B cell (primary cell): Measurements from ENCODE around the gene BRIP1. TPM values are rescaled to one million over a fixed set of nuclear protein-coding genes. Genes with fewer than 3 reads are reported as not detected.

Source experiments
- ATAC-seq: fragments of 200-7000 bp; cut with Tn5 transposase; one replicate; pipeline ENCODE4 v1.10.0; 2021; ENCODE audit warnings: low read depth, mild to moderate bottlenecking, moderate number of reproducible peaks, moderate library complexity
- CTCF ChIA-PET: fragments of 350-600 bp; sonication (Branson Sonifier 250); formaldehyde crosslinking; loops from one replicate; lab custom pipeline; 2021; ENCODE audit warnings: antibody characterized with exemption, inconsistent platforms; lab: Charles Lee
- POLR2A ChIA-PET: fragments of 350-600 bp; sonication (Branson Sonifier 250); formaldehyde crosslinking; loops from one replicate; lab custom pipeline; 2021; ENCODE audit warnings: antibody characterized with exemption; lab: Charles Lee
- DNase-seq: peaks from one replicate; pipeline ENCODE4 v3.0.0; 2013
- H2AFZ ChIP-seq: 2 replicates; pipeline ENCODE4 v1.6.1; 2012; ENCODE audit warnings: mild to moderate bottlenecking, low read depth, low read length; ENCODE audit not compliant: insufficient read depth, poor library complexity, severe bottlenecking
- H3K27ac ChIP-seq, 2 donors: 1 replicate in 1 of 2; 2 replicates in 1 of 2; pipeline ENCODE4 v1.5.1; 2012 to 2013; ENCODE audit warnings: low read length in 2 of 2, mild to moderate bottlenecking in 2 of 2, moderate library complexity in 1 of 2
- H3K27me3 ChIP-seq, 4 experiments: fragments of 200-600 bp in 1 of 4; sonication (generic) in 1 of 4; replicated peaks in 1 of 4; 1 replicate in 2 of 4; 2 replicates in 2 of 4; pipeline versions ENCODE4 v1.6.1 to v1.7.0; 2013 to 2016; ENCODE audit warnings: low read length in 3 of 4, mild to moderate bottlenecking in 2 of 4, mixed read lengths in 1 of 4, moderate library complexity in 1 of 4; ENCODE audit not compliant: insufficient read depth in 4 of 4, control insufficient read depth in 3 of 4; ENCODE audit errors: control extremely low read depth in 1 of 4
- H3K36me3 ChIP-seq, 2 experiments: replicated peaks in 1 of 2; 1 replicate in 1 of 2; 2 replicates in 1 of 2; pipeline versions ENCODE4 v1.6.1 to v1.7.1; 2013; ENCODE audit warnings: low read length in 1 of 2; ENCODE audit not compliant: insufficient read depth in 2 of 2, control insufficient read depth in 1 of 2; ENCODE audit errors: control extremely low read depth in 1 of 2, extremely low read depth in 1 of 2
- H3K4me1 ChIP-seq, 2 donors: fragments of 200-600 bp in 1 of 2; sonication (generic) in 1 of 2; 1 replicate in 1 of 2; 2 replicates in 1 of 2; pipeline versions ENCODE4 v1.5.1 to v1.6.1; 2013 to 2017; ENCODE audit warnings: low read length in 2 of 2; ENCODE audit not compliant: control insufficient read depth in 2 of 2, insufficient read depth in 2 of 2
- H3K4me2 ChIP-seq: replicated peaks from 2 replicates; pipeline ENCODE3; 2012; ENCODE audit warnings: mild to moderate bottlenecking, low read depth, low read length; ENCODE audit not compliant: poor library complexity, severe bottlenecking
- H3K4me3 ChIP-seq, 5 experiments: fragments of 200-600 bp in 1 of 5; sonication (generic) in 1 of 5; 1 replicate in 3 of 5; 2 replicates in 2 of 5; pipeline versions ENCODE4 v1.5.1 to v1.7.0; 2011 to 2016; ENCODE audit warnings: low read length in 4 of 5, mild to moderate bottlenecking in 4 of 5, low read depth in 2 of 5, control low read depth in 1 of 5, moderate library complexity in 1 of 5; ENCODE audit not compliant: insufficient read depth in 1 of 5; ENCODE audit errors: control extremely low read depth in 1 of 5, extremely low read depth in 1 of 5
- H3K79me2 ChIP-seq: fragments of 200-600 bp; sonication (generic); one replicate; pipeline ENCODE4 v1.6.0; 2016; ENCODE audit warnings: low read length; ENCODE audit not compliant: control insufficient read depth, insufficient read depth
- H3K9ac ChIP-seq: fragments of 200-600 bp; sonication (generic); 2 replicates; pipeline ENCODE4 v1.6.1; 2017; ENCODE audit warnings: mild to moderate bottlenecking, low read length, moderate library complexity
- H3K9me3 ChIP-seq, 3 donors: one replicate each; pipeline versions ENCODE4 v1.6.1 to v1.7.1; 2013; ENCODE audit warnings: low read length in 2 of 3; ENCODE audit not compliant: control insufficient read depth in 2 of 3, insufficient read depth in 1 of 3; ENCODE audit errors: control extremely low read depth in 1 of 3
- H4K20me1 ChIP-seq: 2 replicates; pipeline ENCODE4 v1.6.0; 2012; ENCODE audit warnings: mild to moderate bottlenecking, low read length; ENCODE audit not compliant: insufficient read depth, control insufficient read depth, poor library complexity, severe bottlenecking
- H3K27ac Mint-ChIP-seq: one replicate; pipeline ENCODE4 v1.8.0; 2021; ENCODE audit warnings: mixed read lengths
- H3K27me3 Mint-ChIP-seq: one replicate; pipeline ENCODE4 v1.8.0; 2021; ENCODE audit warnings: mixed read lengths
- H3K4me1 Mint-ChIP-seq: one replicate; pipeline ENCODE4 v1.8.0; 2021; ENCODE audit warnings: mixed read lengths
- H3K4me3 Mint-ChIP-seq: one replicate; pipeline ENCODE4 v1.8.0; 2021; ENCODE audit warnings: mixed read lengths
- H3K9me3 Mint-ChIP-seq: one replicate; pipeline ENCODE4 v1.8.0; 2022; ENCODE audit warnings: mixed read lengths; ENCODE audit not compliant: insufficient read depth
- EZH2 ChIP-seq: IDR thresholded peaks from 2 replicates; pipeline ENCODE4 v1.6.1; 2012; ENCODE audit warnings: borderline replicate concordance, low read depth, mild to moderate bottlenecking, moderate library complexity, low read length; ENCODE audit not compliant: insufficient read depth, poor library complexity, severe bottlenecking
- WGBS: methylation state at CpG from one replicate; pipeline ENCODE4 v1.1.5; 2013; ENCODE audit warnings: missing lambda C conversion rate; ENCODE audit not compliant: insufficient coverage; 5-methylcytosine and 5-hydroxymethylcytosine counted together
- intact Hi-C: fragments of 100-400 bp; cut with micrococcal nuclease; formaldehyde crosslinking; loops from one replicate; pipeline ENCODE4 v1.10.0; 2022
- polyA plus RNA-seq: library from polyadenylated mRNA; depleted of rRNA; stranded (reverse); fragments of >200 nt; gene quantifications from 2 replicates; pipeline ENCODE4 v1.2.3, GENCODE V29; 2012
- total RNA-seq, 2 donors: library from RNA; stranded (reverse); fragments of 120-200 nt in 1 of 2; gene quantifications; 1 replicate in 1 of 2; 2 replicates in 1 of 2; pipeline versions ENCODE4 v1.2.3 to v1.2.4, GENCODE V29; 2013 to 2022
- TF ChIP-seq, protein P1 (sequence below): fragments of 200-600 bp; IDR thresholded peaks from one replicate; pipeline ENCODE4 v1.8.0; 2022; ENCODE audit warnings: antibody characterized with exemption, mild to moderate bottlenecking

The BRIP1 gene
- total and polyA plus RNA-seq, 2 donors (not counting 1 experiment from before 2014, with no cell fraction given): 0.89 to 2.4 TPM

DNA sequence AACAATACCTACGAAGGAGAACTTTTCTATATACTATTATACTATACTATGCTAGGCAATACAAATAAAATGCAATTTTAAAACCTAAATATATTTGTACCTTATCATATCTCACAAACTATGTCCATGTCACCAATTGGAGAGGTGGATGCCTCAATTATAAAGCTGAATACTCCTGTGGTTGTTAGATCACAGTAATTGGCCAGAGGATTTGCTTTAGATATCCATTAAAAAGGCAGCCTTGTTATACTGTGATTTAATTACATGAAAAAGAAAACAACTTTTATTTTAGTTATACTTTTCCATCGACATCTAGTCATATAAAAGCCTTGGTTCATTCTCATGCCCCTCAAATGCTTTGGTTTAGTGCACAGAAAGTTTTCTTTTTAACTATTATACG is 129.3 kb downstream of the BRIP1 start:
- Histone ChIP-seq H3K9me3 (peaks cover 1 to 4% (median 3%) of the 10 kb centered on the region in 3 donors), H3K4me2 (no peak overlapping the region), H3K4me3 (no peak overlapping the region), H3K27me3 (no peaks in the 10 kb centered on the region), H3K9ac (no peak overlapping the region), H3K79me2 (no peaks in the 10 kb centered on the region), H2AFZ (no peak overlapping the region), H3K4me1 (no peaks in the 10 kb centered on the region), H4K20me1 (no peaks in the 10 kb centered on the region), H3K36me3 (no peaks in the 10 kb centered on the region), H3K27ac (no peak overlapping the region)
- no peaks in the 10 kb centered on the region for H3K4me1 Mint-ChIP-seq
- ChIA-PET POLR2A (no interaction called here), CTCF (no interaction called here)
- WGBS: no CpG with 5 or more reads among the region's 3 CpGs
- H3K27ac Mint-ChIP-seq: no peak overlapping the region
- H3K9me3 Mint-ChIP-seq: peaks cover 7% of the 10 kb centered on the region
- ATAC-seq (no peak), DNase-seq (no peak)
- no peak overlapping the region for H3K4me3 Mint-ChIP-seq
- H3K27me3 Mint-ChIP-seq: no peaks in the 10 kb centered on the region
- no peak for TF ChIP-seq EZH2
- TF ChIP-seq, protein P1, sequence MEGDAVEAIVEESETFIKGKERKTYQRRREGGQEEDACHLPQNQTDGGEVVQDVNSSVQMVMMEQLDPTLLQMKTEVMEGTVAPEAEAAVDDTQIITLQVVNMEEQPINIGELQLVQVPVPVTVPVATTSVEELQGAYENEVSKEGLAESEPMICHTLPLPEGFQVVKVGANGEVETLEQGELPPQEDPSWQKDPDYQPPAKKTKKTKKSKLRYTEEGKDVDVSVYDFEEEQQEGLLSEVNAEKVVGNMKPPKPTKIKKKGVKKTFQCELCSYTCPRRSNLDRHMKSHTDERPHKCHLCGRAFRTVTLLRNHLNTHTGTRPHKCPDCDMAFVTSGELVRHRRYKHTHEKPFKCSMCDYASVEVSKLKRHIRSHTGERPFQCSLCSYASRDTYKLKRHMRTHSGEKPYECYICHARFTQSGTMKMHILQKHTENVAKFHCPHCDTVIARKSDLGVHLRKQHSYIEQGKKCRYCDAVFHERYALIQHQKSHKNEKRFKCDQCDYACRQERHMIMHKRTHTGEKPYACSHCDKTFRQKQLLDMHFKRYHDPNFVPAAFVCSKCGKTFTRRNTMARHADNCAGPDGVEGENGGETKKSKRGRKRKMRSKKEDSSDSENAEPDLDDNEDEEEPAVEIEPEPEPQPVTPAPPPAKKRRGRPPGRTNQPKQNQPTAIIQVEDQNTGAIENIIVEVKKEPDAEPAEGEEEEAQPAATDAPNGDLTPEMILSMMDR: no peak
- intact Hi-C loops: no loop called here

DNA sequence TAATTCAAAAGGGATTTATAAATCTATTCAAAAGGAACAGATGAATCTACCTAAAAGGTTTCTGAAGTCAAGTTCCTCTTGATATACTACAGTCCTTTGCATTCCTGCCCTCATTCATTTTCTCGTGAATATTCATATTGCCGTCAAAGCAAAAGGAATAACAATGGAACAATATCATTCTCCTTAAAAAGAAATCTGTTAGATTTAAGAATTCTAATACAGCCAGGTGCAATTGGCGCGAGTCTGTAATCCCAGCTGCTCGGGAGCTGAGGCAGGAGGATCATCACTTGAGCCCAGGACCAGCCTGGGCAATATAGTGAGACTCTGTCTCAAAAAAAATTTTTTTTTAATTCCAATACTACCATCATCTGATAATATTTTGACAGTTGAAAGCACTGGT is 130.3 kb downstream of the BRIP1 start:
- H3K27ac Mint-ChIP-seq: no peak overlapping the region
- H3K9me3 ChIP-seq: peaks cover 0 to 4% (median 3%) of the 10 kb centered on the region in 3 donors
- H3K9me3 Mint-ChIP-seq: peaks cover 3% of the 10 kb centered on the region
- no peaks in the 10 kb centered on the region for H4K20me1 ChIP-seq
- H3K36me3 ChIP-seq: no peaks in the 10 kb centered on the region
- H3K4me3 ChIP-seq: no peak overlapping the region
- H3K27ac ChIP-seq: no peak overlapping the region
- no peaks in the 10 kb centered on the region for H3K4me1 Mint-ChIP-seq
- no peak overlapping the region for H3K4me3 Mint-ChIP-seq
- ATAC-seq: no peak
- DNase-seq: no peak
- H2AFZ ChIP-seq: no peak overlapping the region
- TF ChIP-seq EZH2: no peak
- TF ChIP-seq, protein P1: no peak
- no peaks in the 10 kb centered on the region for H3K27me3 ChIP-seq
- no CpG with 5 or more reads among the region's 5 CpGs for WGBS
- ChIA-PET CTCF (no interaction called here), POLR2A (no interaction called here)
- H3K4me2 ChIP-seq: no peak overlapping the region
- no peaks in the 10 kb centered on the region for H3K79me2 ChIP-seq
- no peaks in the 10 kb centered on the region for H3K27me3 Mint-ChIP-seq
- no peak overlapping the region for H3K9ac ChIP-seq
- intact Hi-C loops: no loop called here
- no peaks in the 10 kb centered on the region for H3K4me1 ChIP-seq
